HG03039 (cell line): ENCODE measurements around the gene VPS51.
"Not testable (repeated sequence)": the region's sequence is repeated elsewhere in the genome, so short reads cannot be mapped to it uniquely, and the experiment has no call there.

Source experiments
- ATAC-seq: cut with Tn5 transposase; IDR thresholded peaks from one replicate; pipeline ENCODE4 v1.9.1; 2021; ENCODE audit warnings: mild to moderate bottlenecking, moderate library complexity; ENCODE audit not compliant: unreplicated experiment

The VPS51 gene

GRCh38 chr11:65132238-65132987 is 36.4 kb downstream of the VPS51 start:
- ATAC-seq: no peak

DNA sequence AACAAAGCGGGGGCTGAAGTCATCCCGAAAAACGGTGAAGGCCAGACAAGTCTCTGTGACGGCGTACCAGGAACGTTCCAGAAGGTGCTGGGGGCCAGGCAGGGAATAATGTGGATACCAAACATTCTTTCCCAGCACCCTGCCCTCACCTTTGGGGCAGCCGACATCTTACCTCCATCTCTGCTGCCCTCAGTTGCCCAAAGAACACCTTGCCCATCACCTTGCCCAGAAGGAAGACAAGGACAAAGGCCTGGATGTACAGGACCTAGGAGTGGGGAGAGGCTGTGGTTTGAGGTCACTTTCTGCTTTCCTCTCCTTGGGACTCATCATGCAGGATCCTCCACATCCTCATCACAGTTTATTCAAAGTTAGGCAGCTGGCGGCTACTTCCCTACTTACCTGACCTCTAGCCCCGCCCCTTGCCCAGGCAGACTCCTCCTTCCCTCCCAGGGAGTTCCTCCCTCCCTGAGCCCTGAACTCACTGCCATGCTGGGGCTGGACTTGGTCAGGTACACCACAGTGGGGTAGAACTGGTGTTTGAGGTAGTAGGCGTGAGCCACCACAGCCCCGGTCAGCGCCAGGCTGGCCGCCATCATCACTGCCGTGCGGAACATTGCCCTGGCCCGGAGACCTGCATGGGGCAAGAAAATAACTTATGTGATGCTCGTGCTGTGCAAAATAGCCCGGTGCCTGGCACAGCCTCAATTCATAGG is 37.1 kb downstream of the VPS51 start:
- ATAC-seq: no peak

GRCh38 chr11:65133724-65134123 is 37.7 kb downstream of the VPS51 start:
- ATAC-seq: no peak

- peak; percentile 42 for ATAC-seq
These were observed 38.4 kb downstream of the VPS51 start, which contains the start of gene SYVN1 for GRCh38 chr11:65134240-65134951. Gene SYVN1, minus strand, starts transcription at chr11:65134519. Its CDS starts 918 bp downstream, at chr11:65133601.

DNA sequence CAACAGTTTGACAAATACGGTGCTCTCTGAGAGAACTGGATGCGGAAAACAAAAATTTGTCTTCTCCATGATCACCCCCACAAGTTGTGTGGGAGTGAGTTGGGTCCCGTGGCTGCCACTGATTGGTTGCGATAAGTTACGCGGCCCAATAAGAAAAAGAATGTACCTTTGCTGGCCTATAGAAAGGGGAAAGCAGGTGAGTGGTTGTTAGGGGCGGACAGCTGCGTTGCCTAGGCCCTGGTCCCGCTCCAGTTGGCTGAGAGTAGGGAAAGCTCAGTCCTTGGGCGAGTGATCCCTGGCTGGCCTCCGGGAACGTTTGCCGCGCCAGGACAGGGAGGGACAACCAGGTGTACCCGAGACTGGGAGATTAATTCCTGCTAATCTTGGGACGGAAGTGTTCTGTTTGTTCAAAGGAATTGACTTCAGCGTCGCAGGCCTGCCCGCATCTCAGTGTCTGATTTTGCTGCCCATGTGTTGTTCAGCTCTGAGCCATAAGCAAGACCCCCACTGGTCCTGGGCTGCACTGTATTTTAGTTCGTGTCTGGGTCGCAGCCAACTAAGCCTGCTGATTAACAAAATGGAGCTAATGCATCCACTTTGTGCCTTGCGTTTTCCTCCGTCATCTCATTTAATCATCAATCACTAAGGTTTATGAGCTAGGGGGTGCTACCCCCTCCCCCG is 39.1 kb downstream of the VPS51 start:
- peak; percentile 52 for ATAC-seq

GRCh38 chr11:65135633-65136145 is 39.7 kb downstream of the VPS51 start:
- no peak for ATAC-seq

- ATAC-seq: no peak
These were observed 40.6 kb downstream of the VPS51 start for GRCh38 chr11:65136515-65137096.

- ATAC-seq: no peak
These were observed 46.0 kb downstream of the VPS51 start for GRCh38 chr11:65141896-65142494.

DNA sequence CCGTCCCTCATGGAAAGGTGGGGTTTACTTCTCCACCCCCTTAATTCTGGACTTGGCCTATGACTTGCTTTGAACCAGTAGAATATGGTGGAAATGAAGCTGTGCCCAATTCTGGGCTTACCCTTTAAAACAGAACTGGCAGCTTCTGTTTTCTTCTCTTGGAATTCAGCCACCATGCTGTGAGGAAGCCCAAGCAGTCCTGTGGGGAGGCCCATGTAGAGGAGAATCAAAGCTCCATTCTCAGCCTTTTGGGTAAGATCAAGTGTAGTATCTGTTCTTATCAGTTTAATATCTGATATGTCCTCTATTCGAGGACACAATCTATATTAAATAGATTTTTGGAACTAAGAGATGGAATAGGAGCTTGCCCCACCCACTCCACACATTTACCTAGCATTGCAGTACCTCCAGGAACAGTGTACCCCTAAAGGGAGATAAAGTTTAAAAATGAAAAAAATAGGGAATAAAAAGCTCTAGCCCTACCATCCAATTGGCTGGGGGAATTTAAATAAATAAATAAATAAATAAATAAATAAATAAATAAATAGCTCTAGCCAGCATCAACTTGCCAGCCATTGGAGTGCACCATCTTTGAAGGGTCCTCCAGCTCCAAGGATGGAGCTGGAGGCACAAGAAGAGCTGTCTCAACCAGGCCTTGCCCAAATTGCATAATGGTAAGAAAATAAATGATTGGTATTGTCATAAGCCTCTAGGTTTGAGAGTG is 51.5 kb downstream of the VPS51 start:
- ATAC-seq: no peak

- no peak for ATAC-seq
These were observed 52.6 kb downstream of the VPS51 start for GRCh38 chr11:65148657-65149056.

- not testable (repeated sequence) for ATAC-seq
These were observed 54.1 kb downstream of the VPS51 start for GRCh38 chr11:65150131-65150508.

DNA sequence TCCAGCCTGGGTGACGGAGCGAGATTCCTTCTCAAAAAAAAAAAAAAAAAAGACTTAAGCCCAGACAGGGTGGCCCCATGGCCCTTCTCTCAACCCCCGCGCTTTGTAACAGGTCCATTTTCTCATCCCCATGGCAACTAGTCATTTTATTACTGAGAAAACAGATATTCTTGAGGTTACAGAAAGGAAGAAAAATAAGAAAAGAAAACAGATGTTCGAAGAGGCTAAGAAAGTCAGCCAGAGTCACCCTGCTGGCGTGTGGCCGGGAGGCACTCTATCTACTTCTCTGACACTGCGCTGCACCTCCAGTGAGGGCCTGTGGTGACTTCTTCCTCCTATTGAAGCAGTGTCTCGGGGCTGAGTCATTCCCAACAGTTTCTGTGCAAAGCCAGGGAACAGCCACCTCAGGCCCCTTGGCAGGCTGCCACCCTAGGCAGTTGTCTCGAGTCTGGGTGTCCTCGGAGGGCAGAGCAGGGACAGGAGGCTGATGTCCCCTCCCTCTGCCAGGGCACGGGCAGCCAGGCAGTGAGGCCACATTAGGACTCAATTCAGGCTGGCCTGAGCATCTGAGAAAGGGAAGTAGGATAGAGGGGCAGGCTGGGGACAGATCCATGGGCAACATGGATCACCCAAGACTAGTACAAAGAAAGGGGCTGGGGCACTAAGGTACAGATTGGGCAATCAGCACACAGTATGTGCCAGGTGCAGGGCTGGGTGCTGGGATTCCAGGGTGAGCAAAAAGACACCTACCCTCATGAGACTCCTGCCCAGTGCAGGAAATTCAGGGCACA is 54.7 kb downstream of the VPS51 start:
- ATAC-seq: no peak

GRCh38 chr11:65151331-65151899 is 55.4 kb downstream of the VPS51 start:
- ATAC-seq: no peak

GRCh38 chr11:65152122-65152521 is 56.1 kb downstream of the VPS51 start:
- no peak for ATAC-seq

DNA sequence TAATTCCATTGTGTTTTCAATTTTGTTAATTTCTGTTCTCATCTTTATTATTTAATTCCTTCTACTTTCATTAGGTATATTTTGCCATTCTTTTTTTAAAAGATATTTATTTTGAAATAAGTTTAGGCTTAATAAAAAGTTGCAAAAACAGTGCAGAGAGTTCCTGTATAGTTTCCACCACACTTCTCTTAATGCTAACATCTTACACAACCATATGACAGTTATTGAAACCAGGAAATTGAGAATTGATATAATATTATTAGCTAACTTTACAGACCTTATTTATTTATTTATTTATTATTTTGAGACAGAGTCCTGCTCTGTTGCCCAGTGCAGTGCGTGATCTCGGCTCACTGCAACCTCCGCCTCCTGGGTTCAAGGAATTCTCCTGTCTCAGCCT is 60.2 kb downstream of the VPS51 start:
- no peak for ATAC-seq

DNA sequence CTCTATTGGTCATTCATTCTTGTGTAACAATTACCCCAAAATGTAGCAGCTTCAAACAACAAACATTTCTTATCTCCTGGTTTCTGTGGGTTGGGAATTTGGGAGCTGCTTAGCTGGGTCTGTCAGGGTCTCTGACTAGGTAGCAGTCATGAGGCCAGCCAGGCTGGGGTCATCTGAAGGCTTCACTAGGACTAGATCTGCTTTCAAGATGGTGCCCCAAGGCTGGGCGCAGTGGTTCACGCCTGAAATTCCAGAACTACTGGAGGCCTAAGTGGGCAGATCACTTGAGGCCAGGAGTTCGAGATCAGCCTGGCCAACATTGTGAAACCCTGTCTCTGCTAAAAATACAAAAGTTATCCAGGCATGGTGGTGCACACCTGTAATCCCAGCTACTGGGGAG is 60.9 kb downstream of the VPS51 start:
- no peak for ATAC-seq

DNA sequence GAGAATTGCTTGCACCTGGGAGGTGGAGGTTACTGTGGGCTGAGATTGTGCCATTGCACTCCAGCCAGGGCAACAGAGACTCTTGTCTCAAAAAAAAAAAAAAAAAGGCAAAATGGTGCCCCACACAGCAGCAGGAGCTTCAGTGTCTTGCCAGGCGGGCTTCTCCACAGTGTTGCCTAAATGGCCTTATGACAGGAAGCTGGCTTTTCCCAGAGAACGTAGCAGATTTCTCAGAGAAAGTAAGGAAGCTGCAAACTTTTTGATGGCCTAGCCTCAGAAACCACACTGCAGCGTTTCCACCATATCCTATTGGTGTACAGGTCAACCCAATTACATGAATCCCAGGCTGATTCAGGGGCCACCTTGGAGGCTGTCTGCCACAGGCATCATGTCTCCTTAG is 61.3 kb downstream of the VPS51 start:
- no peak for ATAC-seq

- ATAC-seq: no peak
These were observed 63.0 kb downstream of the VPS51 start for GRCh38 chr11:65159012-65159411.
